Measurements from ENCODE around the gene PTPRR. TPM values are rescaled to one million over a fixed set of nuclear protein-coding genes. Genes with fewer than 3 reads are reported as not detected.

Gene PTPRR
- total RNA-seq, 2 experiments from 2014 or later = not detected

DNA sequence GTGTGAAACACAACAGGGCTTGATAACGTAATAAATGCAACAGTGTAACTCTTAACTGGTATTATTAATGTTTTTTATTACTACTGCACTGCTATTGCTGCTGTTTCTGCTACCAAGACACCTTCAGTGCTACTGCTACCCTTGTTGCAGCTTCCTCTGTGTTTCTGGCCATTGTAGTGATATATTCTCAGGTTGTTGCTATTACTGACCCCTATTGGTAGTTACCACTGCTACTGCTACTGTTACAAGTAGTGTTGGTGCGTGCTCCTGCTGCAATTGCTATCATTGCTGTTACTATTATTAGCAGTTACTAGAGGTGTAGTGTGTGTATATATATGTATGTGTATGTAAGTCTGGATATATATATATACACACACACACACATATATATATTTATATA is 196.1 kb downstream of the PTPRR start:
- Mint-ChIP-seq H3K9me3 (no peaks in the 10 kb centered on the region), H3K27me3 (peaks cover 11% of the 10 kb centered on the region), H3K36me3 (ENCODE audit: low read depth) (no peaks in the 10 kb centered on the region), H3K27ac (peak overlapping the region; percentile 22), H3K4me1 (ENCODE audit: low read depth) (peaks cover 32% of the 10 kb centered on the region), H3K4me3 (no peak overlapping the region)
- Histone ChIP-seq H3K27ac (ENCODE audit: low read depth in 1 of 2, low read length in 2 of 2) (no peak overlapping the region), H3K4me1 (ENCODE audit: insufficient read depth, low read length) (peaks cover 4% of the 10 kb centered on the region), H3K9me3 (ENCODE audit: control insufficient read depth in 1 of 2, insufficient read depth in 1 of 2, low read length in 2 of 2) (no peaks in the 10 kb centered on the region), H3K4me3 (ENCODE audit: low read length) (no peak overlapping the region), H3K36me3 (ENCODE audit: insufficient read depth, low read length) (no peaks in the 10 kb centered on the region), H3K27me3 (ENCODE audit: control insufficient read depth in 1 of 2, insufficient read depth in 2 of 2, low read length in 2 of 2) (no peaks in the 10 kb centered on the region)
- TF ChIP-seq, protein P1, sequence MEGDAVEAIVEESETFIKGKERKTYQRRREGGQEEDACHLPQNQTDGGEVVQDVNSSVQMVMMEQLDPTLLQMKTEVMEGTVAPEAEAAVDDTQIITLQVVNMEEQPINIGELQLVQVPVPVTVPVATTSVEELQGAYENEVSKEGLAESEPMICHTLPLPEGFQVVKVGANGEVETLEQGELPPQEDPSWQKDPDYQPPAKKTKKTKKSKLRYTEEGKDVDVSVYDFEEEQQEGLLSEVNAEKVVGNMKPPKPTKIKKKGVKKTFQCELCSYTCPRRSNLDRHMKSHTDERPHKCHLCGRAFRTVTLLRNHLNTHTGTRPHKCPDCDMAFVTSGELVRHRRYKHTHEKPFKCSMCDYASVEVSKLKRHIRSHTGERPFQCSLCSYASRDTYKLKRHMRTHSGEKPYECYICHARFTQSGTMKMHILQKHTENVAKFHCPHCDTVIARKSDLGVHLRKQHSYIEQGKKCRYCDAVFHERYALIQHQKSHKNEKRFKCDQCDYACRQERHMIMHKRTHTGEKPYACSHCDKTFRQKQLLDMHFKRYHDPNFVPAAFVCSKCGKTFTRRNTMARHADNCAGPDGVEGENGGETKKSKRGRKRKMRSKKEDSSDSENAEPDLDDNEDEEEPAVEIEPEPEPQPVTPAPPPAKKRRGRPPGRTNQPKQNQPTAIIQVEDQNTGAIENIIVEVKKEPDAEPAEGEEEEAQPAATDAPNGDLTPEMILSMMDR (IDR thresholded peaks at IDR 0.05) = no peak
- POLR2A ChIA-PET = no interaction called here
- CTCF ChIA-PET = no interaction called here
- no peak for DNase-seq
- no peak for ATAC-seq (ENCODE audit: poor library complexity)
- intact Hi-C loops (cut with DNase I, micrococcal nuclease) = no loop called here

GRCh38 chr12:70722584-70723343 is 197.8 kb downstream of the PTPRR start:
- H3K4me3 ChIP-seq (ENCODE audit: low read length) = no peak overlapping the region
- no peaks in the 10 kb centered on the region for H3K36me3 Mint-ChIP-seq (ENCODE audit: low read depth)
- H3K4me3 Mint-ChIP-seq = peak overlapping the region; percentile 8
- no peak overlapping the region for H3K27ac Mint-ChIP-seq
- H3K36me3 ChIP-seq (ENCODE audit: insufficient read depth, low read length) = no peaks in the 10 kb centered on the region
- peaks cover 18% of the 10 kb centered on the region for H3K27me3 Mint-ChIP-seq
- no peaks in the 10 kb centered on the region for H3K9me3 Mint-ChIP-seq
- H3K27ac ChIP-seq (ENCODE audit: low read depth in 1 of 2, low read length in 2 of 2) = no peak overlapping the region
- TF ChIP-seq, protein P1 (IDR thresholded peaks at IDR 0.05) = no peak
- ATAC-seq (ENCODE audit: poor library complexity) (peak; percentile 77), DNase-seq (peak in 2 of 14 experiments; percentile 12 to 69)
- ChIA-PET CTCF (interaction anchor here (0.8 kb wide), 1 partner anchor 11 kb away, joined by 3 read pairs; no protein-coding TSS in a partner anchor), POLR2A (no interaction called here)
- H3K4me1 Mint-ChIP-seq (ENCODE audit: low read depth) = peaks cover 32% of the 10 kb centered on the region
- H3K4me1 ChIP-seq (ENCODE audit: insufficient read depth, low read length) = peaks cover 4% of the 10 kb centered on the region
- no peaks in the 10 kb centered on the region for H3K9me3 ChIP-seq (ENCODE audit: control insufficient read depth in 1 of 2, insufficient read depth in 1 of 2, low read length in 2 of 2)
- peaks cover 0 to 3% of the 10 kb centered on the region in 2 experiments for H3K27me3 ChIP-seq (ENCODE audit: control insufficient read depth in 1 of 2, insufficient read depth in 2 of 2, low read length in 2 of 2)
- intact Hi-C loops (cut with DNase I, micrococcal nuclease) = no loop called here

- Mint-ChIP-seq H3K36me3 (ENCODE audit: low read depth) (no peaks in the 10 kb centered on the region), H3K4me1 (ENCODE audit: low read depth) (peaks cover 32% of the 10 kb centered on the region), H3K9me3 (no peaks in the 10 kb centered on the region), H3K4me3 (no peak overlapping the region), H3K27ac (no peak overlapping the region), H3K27me3 (peaks cover 22% of the 10 kb centered on the region)
- Histone ChIP-seq H3K4me1 (ENCODE audit: insufficient read depth, low read length) (peaks cover 4% of the 10 kb centered on the region), H3K36me3 (ENCODE audit: insufficient read depth, low read length) (no peaks in the 10 kb centered on the region), H3K27ac (ENCODE audit: low read depth in 1 of 2, low read length in 2 of 2) (no peak overlapping the region), H3K4me3 (ENCODE audit: low read length) (no peak overlapping the region), H3K27me3 (ENCODE audit: control insufficient read depth in 1 of 2, insufficient read depth in 2 of 2, low read length in 2 of 2) (peaks cover 0 to 3% of the 10 kb centered on the region in 2 experiments), H3K9me3 (ENCODE audit: control insufficient read depth in 1 of 2, insufficient read depth in 1 of 2, low read length in 2 of 2) (no peaks in the 10 kb centered on the region)
- TF ChIP-seq, protein P1 (IDR thresholded peaks at IDR 0.05) = no peak
- intact Hi-C loops (cut with DNase I, micrococcal nuclease) = no loop called here
- DNase-seq (no peak), ATAC-seq (ENCODE audit: poor library complexity) (no peak)
- ChIA-PET CTCF (interaction anchor here (0.8 kb wide), 1 partner anchor 12 kb away, joined by 3 read pairs; no protein-coding TSS in a partner anchor), POLR2A (no interaction called here)
These were observed 198.7 kb downstream of the PTPRR start for GRCh38 chr12:70721656-70722357.
